PC-9 (cell line): ENCODE results near the gene GPC1. TPM values are rescaled to one million over a fixed set of nuclear protein-coding genes. Genes with fewer than 3 reads are reported as not detected.

Source experiments
- BruUV-seq: library from RNA; stranded (reverse); fragments of 400-500 nt; replicated peaks from 2 replicates; lab custom pipeline; 2021; lab: Mats Ljungman, UMichigan
- CTCF ChIA-PET: fragments of 300-600 bp; sonication (Branson Sonifier 250); formaldehyde crosslinking; loops from one replicate; lab custom pipeline; 2022; ENCODE audit warnings: antibody characterized with exemption; lab: Charles Lee
- POLR2A ChIA-PET: fragments of 300-600 bp; sonication (Branson Sonifier 250); formaldehyde crosslinking; loops from one replicate; lab custom pipeline; 2022; ENCODE audit warnings: antibody characterized with exemption; ENCODE audit not compliant: unreplicated experiment; lab: Charles Lee
- DNase-seq, 2 experiments: peaks; one replicate each; pipeline versions ENCODE4 v3.0.0 to v3.0.0-alpha.2; 2015 to 2022; ENCODE audit warnings: mixed read lengths in 1 of 2
- H2AFZ ChIP-seq: fragments of 200-600 bp; sonication (generic); 2 replicates; pipeline ENCODE4 v1.8.1; 2017; ENCODE audit warnings: antibody characterized with exemption
- H3F3A ChIP-seq: fragments of 200-600 bp; sonication (generic); 2 replicates; pipeline ENCODE4 v1.8.1; 2017; ENCODE audit warnings: antibody characterized with exemption, mild to moderate bottlenecking, low read depth; ENCODE audit not compliant: insufficient read depth
- H3K27ac ChIP-seq: fragments of 200-600 bp; sonication (generic); 2 replicates; pipeline ENCODE4 v1.6.1; 2016; ENCODE audit warnings: mixed run types
- H3K27me3 ChIP-seq: fragments of 200-600 bp; sonication (generic); 2 replicates; pipeline ENCODE4 v1.6.1; 2016; ENCODE audit warnings: low read depth, mixed run types; ENCODE audit not compliant: insufficient read depth
- H3K36me3 ChIP-seq: fragments of 200-600 bp; sonication (generic); 2 replicates; pipeline ENCODE4 v1.6.1; 2016; ENCODE audit warnings: low read depth, mixed run types
- H3K4me1 ChIP-seq: fragments of 200-600 bp; sonication (generic); replicated peaks from 2 replicates; pipeline ENCODE4 v1.6.1; 2016; ENCODE audit warnings: mixed run types; ENCODE audit not compliant: insufficient read depth
- H3K4me2 ChIP-seq: fragments of 200-600 bp; sonication (generic); 2 replicates; pipeline ENCODE4 v1.6.1; 2017; ENCODE audit warnings: mixed run types
- H3K4me3 ChIP-seq: fragments of 200-600 bp; sonication (generic); 2 replicates; pipeline ENCODE4 v1.6.1; 2016; ENCODE audit warnings: mixed run types
- H3K79me2 ChIP-seq: fragments of 200-600 bp; sonication (generic); 2 replicates; pipeline ENCODE4 v1.6.1; 2017; ENCODE audit warnings: low read depth, mixed run types
- H3K9me2 ChIP-seq: fragments of 200-600 bp; sonication (generic); 2 replicates; pipeline ENCODE4 v1.8.1; 2017; ENCODE audit warnings: mild to moderate bottlenecking; ENCODE audit not compliant: insufficient read depth
- H3K9me3 ChIP-seq: fragments of 200-600 bp; sonication (generic); 2 replicates; pipeline ENCODE4 v1.8.1; 2016; ENCODE audit warnings: low read depth; ENCODE audit not compliant: insufficient read depth
- H4K20me1 ChIP-seq: fragments of 200-600 bp; sonication (generic); 2 replicates; pipeline ENCODE4 v1.8.1; 2017; ENCODE audit not compliant: insufficient read depth
- EZH2 ChIP-seq: fragments of 200-600 bp; sonication (generic); IDR thresholded peaks from 2 replicates; pipeline ENCODE4 v1.8.0; 2017; ENCODE audit warnings: antibody characterized with exemption, low read depth
- intact Hi-C: fragments of 100-400 bp; cut with micrococcal nuclease; formaldehyde crosslinking; loops from one replicate; pipeline ENCODE4 v1.10.0; 2022; ENCODE audit not compliant: unreplicated experiment
- total RNA-seq: library from RNA; stranded (reverse); gene quantifications from 2 replicates; pipeline ENCODE4 v1.2.3, GENCODE V29; 2021
- TF ChIP-seq, protein P1 (sequence below): fragments of 200-600 bp; sonication (generic); conservative IDR thresholded peaks from 2 replicates; pipeline ENCODE4 v1.6.1; 2017; ENCODE audit warnings: mixed run types, antibody characterized with exemption, mild to moderate bottlenecking, moderate library complexity

Gene GPC1
- total RNA-seq, 1 experiment from 2014 or later = 302 TPM

DNA sequence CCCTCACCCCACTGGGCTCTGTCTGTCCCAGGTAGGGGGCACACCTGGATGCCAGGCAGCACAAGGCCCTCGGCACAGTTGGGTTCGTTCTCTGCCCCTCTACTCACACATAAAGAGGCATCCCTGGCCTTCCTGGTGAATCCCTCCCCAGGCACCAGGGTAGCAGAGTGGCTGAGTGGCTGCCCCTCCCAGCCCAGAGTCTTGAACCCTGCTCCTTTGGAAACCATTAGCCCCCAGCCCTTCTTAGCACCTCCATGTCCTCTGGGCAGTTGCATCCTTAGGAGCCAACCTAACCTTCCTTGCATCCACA lies 2.0 kb downstream of the GPC1 start:
- CTCF ChIA-PET = no interaction called here
- Histone ChIP-seq H3K9me2 (no peaks in the 10 kb centered on the region), H3K9me3 (no peaks in the 10 kb centered on the region), H3K4me2 (peak overlapping the region; percentile 97), H3F3A (peaks cover 15% of the 10 kb centered on the region), H4K20me1 (peaks cover 27% of the 10 kb centered on the region), H2AFZ (no peak overlapping the region), H3K4me3 (no peak overlapping the region; the same call in 1 of the 2 replicates), H3K79me2 (peaks cover 49% of the 10 kb centered on the region), H3K36me3 (no peaks in the 10 kb centered on the region), H3K4me1 (peaks cover 36% of the 10 kb centered on the region), H3K27ac (no peak overlapping the region), H3K27me3 (no peaks in the 10 kb centered on the region)
- DNase-seq = no peak
- POLR2A ChIA-PET = interaction anchor here (0.6 kb wide), 1 partner anchor 21 kb away, joined by 4 read pairs; no protein-coding TSS in a partner anchor
- TF ChIP-seq EZH2 = no peak
- TF ChIP-seq, protein P1, sequence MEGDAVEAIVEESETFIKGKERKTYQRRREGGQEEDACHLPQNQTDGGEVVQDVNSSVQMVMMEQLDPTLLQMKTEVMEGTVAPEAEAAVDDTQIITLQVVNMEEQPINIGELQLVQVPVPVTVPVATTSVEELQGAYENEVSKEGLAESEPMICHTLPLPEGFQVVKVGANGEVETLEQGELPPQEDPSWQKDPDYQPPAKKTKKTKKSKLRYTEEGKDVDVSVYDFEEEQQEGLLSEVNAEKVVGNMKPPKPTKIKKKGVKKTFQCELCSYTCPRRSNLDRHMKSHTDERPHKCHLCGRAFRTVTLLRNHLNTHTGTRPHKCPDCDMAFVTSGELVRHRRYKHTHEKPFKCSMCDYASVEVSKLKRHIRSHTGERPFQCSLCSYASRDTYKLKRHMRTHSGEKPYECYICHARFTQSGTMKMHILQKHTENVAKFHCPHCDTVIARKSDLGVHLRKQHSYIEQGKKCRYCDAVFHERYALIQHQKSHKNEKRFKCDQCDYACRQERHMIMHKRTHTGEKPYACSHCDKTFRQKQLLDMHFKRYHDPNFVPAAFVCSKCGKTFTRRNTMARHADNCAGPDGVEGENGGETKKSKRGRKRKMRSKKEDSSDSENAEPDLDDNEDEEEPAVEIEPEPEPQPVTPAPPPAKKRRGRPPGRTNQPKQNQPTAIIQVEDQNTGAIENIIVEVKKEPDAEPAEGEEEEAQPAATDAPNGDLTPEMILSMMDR = no peak
- BruUV-seq = no TSS peak
- intact Hi-C loops = loop anchor here (5.0 kb wide), 2 partner anchors 130 to 135 kb away; partner anchors contain the start of gene RNPEPL1

DNA sequence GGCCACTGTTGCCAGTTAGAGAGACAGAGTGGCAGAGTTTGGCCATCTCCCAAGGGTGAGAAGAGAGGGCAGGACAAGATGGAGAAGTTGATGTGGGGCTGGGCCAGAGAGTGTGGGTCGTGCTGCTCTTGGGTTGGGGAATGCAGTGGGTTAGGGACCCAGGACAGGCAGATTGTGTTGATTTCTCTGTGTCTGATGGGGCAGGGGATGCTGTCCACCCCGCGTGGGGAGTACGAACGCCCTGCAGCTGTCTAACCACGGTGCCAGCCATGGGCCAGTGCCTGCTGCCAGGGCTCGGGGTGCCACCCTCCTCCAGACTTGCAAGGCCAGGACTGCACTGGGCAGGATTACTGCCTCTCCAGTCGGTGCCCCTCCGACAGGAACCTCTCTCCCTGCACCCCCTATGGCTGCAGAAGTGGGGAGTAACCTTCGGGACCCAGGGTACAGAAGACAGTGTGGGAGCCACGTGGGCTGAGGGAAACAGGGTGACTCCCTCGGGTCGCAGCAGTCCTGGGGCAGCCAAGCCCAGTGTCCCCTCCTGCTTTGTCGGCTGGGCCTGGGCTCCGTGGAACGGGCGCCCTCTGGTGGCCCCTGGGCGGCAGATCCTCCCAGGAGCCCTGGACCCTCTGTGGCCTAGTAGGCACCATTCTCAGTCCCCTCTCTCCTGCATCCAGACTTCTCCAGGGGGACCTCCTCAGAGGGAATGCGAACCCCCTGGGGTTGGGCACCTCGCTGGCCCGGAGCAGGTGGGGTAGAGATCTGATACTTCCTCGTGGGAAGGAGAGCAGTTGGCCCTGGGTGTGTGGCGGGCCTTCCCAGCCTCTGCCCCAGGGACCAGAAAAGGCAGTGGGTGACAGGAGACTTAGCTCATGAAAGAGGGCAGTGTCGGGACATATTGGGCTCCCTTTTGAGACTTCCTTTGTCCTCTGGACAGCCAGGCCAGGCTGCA lies 2.7 kb downstream of the GPC1 start:
- POLR2A ChIA-PET = interaction anchor here (0.6 to 1.1 kb wide), 3 partner anchors 12 to 204 kb away, joined by 3 to 4 read pairs (median 3); no protein-coding TSS in a partner anchor
- no TSS peak for BruUV-seq
- CTCF ChIA-PET = interaction anchor here (1.0 kb wide), 1 partner anchor 206 kb away, joined by 4 read pairs; no protein-coding TSS in a partner anchor
- DNase-seq = peak; percentile 53 to 91
- H3K9me2 ChIP-seq = no peaks in the 10 kb centered on the region
- no peak for TF ChIP-seq EZH2
- TF ChIP-seq, protein P1 = peak; percentile 98
- H2AFZ ChIP-seq = no peak overlapping the region
- H3K4me2 ChIP-seq = peak overlapping the region; percentile 97
- intact Hi-C loops = loop anchor here (1.0 to 5.0 kb wide), 4 partner anchors 129 to 288 kb away; partner anchors contain the start of gene RNPEPL1
- peaks cover 42% of the 10 kb centered on the region for H3K79me2 ChIP-seq
- H3F3A ChIP-seq = peaks cover 15% of the 10 kb centered on the region
- H3K4me3 ChIP-seq = no peak overlapping the region
- peaks cover 30% of the 10 kb centered on the region for H3K4me1 ChIP-seq
- H3K27ac ChIP-seq = no peak overlapping the region
- H3K27me3 ChIP-seq = no peaks in the 10 kb centered on the region
- peaks cover 27% of the 10 kb centered on the region for H4K20me1 ChIP-seq
- H3K9me3 ChIP-seq = no peaks in the 10 kb centered on the region
- H3K36me3 ChIP-seq = no peaks in the 10 kb centered on the region

DNA sequence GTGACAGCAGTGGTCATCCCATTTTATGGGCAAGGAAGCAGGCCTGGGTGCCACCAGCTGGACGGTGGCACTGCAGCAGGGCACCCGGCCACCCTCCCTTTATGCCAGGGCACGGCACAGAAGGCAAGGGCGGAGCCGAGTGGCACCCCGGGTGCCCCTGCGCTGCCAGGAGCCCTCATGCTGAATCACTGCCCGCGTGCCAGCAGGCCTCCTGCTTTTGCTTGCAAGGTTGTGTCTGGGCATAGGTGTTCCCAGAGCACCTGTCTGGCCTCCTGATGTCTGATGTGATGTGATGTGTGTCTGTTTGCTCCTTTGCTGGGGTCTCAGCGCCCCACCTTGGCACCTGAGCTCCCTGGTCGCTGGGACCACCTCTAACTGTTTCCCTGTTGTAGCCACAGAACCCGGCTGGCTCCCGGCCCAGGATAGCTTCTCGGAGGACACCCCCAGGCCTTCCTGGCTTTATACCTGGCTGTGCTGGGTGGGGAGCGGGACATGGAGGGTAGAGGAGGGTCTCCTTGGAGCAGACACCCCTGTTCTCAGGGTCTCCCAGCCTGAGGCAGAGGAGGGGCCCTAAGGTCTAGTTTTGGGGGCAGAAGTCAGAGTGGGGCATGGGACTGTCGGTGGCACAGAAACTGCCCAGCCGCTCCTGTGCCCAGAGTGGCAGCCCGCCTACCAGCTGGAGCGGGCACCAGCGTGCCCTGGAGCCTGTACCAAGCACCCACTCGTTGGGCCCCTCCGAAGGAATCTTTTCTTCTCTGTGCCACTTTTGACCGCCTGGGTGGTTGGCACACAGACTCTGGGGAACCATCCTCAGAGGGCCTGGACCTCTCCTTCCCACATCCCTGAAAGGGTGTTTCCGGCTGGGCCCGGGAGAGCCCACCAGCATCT lies 3.6 kb downstream of the GPC1 start:
- H3K79me2 ChIP-seq = peaks cover 36% of the 10 kb centered on the region
- no peak overlapping the region for H3K27ac ChIP-seq
- no peaks in the 10 kb centered on the region for H3K9me3 ChIP-seq
- peaks cover 8% of the 10 kb centered on the region; the same call in 1 of the 2 replicates for H3F3A ChIP-seq
- TF ChIP-seq, protein P1 = no peak
- TF ChIP-seq EZH2 = no peak
- H2AFZ ChIP-seq = no peak overlapping the region
- peaks cover 27% of the 10 kb centered on the region for H3K4me1 ChIP-seq
- ChIA-PET POLR2A (interaction anchor here (0.7 to 1.1 kb wide), 2 partner anchors 11 to 205 kb away, joined by 3 read pairs; no protein-coding TSS in a partner anchor), CTCF (interaction anchor here (1.0 kb wide), 1 partner anchor 206 kb away, joined by 4 read pairs; no protein-coding TSS in a partner anchor)
- BruUV-seq = no TSS peak
- no peak overlapping the region for H3K4me3 ChIP-seq
- H3K27me3 ChIP-seq = no peaks in the 10 kb centered on the region
- intact Hi-C loops = loop anchor here (1.0 to 5.0 kb wide), 4 partner anchors 128 to 289 kb away; partner anchors contain the start of gene RNPEPL1
- peaks cover 27% of the 10 kb centered on the region for H4K20me1 ChIP-seq
- H3K36me3 ChIP-seq = no peaks in the 10 kb centered on the region
- H3K9me2 ChIP-seq = no peaks in the 10 kb centered on the region
- no peak overlapping the region; the same call in 1 of the 2 replicates for H3K4me2 ChIP-seq
- DNase-seq = no peak
